OCI-LY7 (cell line): ENCODE measurements around the gene SPO11. TPM values are rescaled to one million over a fixed set of nuclear protein-coding genes. Genes with fewer than 3 reads are reported as not detected.

Experiments
- BruUV-seq: library from RNA; stranded (reverse); fragments of 400-500 nt; replicated peaks from 2 replicates; lab custom pipeline; 2021; lab: Mats Ljungman, UMichigan
- CTCF ChIA-PET: fragments of 300-600 bp; sonication (Branson Sonifier 250); formaldehyde crosslinking; loops from one replicate; lab custom pipeline; 2022; ENCODE audit warnings: antibody characterized with exemption; ENCODE audit not compliant: unreplicated experiment; lab: Charles Lee
- POLR2A ChIA-PET: fragments of 300-600 bp; sonication (Branson Sonifier 250); formaldehyde crosslinking; loops from one replicate; lab custom pipeline; 2022; ENCODE audit warnings: antibody characterized with exemption; lab: Charles Lee
- DNase-seq: peaks from one replicate; pipeline ENCODE4 v3.0.0-alpha.2; 2015; ENCODE audit warnings: low spot score
- H2AFZ ChIP-seq: fragments of 200-600 bp; sonication (generic), shearing (Covaris generic); 2 replicates; pipeline ENCODE4 v1.6.1; 2014; ENCODE audit warnings: mild to moderate bottlenecking, antibody characterized with exemption, low read length, moderate library complexity
- H3K27ac ChIP-seq: fragments of 200-600 bp; sonication (generic); 2 replicates; pipeline ENCODE4 v1.5.1; 2014; ENCODE audit warnings: mixed run types, low read depth, mild to moderate bottlenecking, moderate library complexity, low read length, inconsistent platforms; ENCODE audit not compliant: poor library complexity, severe bottlenecking
- H3K36me3 ChIP-seq: fragments of 200-600 bp; sonication (generic); 2 replicates; pipeline ENCODE4 v1.6.1; 2014; ENCODE audit warnings: mild to moderate bottlenecking, antibody characterized with exemption, low read length, moderate library complexity, mixed read lengths; ENCODE audit not compliant: insufficient read depth
- H3K4me1 ChIP-seq: fragments of 200-600 bp; sonication (generic); 2 replicates; pipeline ENCODE4 v1.5.1; 2014; ENCODE audit warnings: mild to moderate bottlenecking, low read length; ENCODE audit not compliant: insufficient read depth, poor library complexity, severe bottlenecking
- H3K4me2 ChIP-seq: fragments of 200-600 bp; sonication (generic); 2 replicates; pipeline ENCODE4 v1.6.1; 2014; ENCODE audit warnings: mild to moderate bottlenecking, low read length
- H3K4me3 ChIP-seq: fragments of 200-600 bp; sonication (generic); 2 replicates; pipeline ENCODE4 v1.5.1; 2014; ENCODE audit warnings: mild to moderate bottlenecking, low read depth, low read length; ENCODE audit not compliant: poor library complexity, severe bottlenecking
- H3K79me2 ChIP-seq: fragments of 200-600 bp; sonication (generic); 2 replicates; pipeline ENCODE4 v1.6.1; 2016; ENCODE audit warnings: low read depth, mild to moderate bottlenecking, low read length, moderate library complexity, mixed read lengths; ENCODE audit not compliant: insufficient read depth
- H3K9me2 ChIP-seq: fragments of 200-600 bp; sonication (generic); 2 replicates; pipeline ENCODE4 v1.6.1; 2016; ENCODE audit warnings: mild to moderate bottlenecking, low read length, mixed read lengths; ENCODE audit not compliant: insufficient read depth
- H3K9me3 ChIP-seq: fragments of 200-600 bp; sonication (generic); 2 replicates; pipeline ENCODE4 v1.6.1; 2014; ENCODE audit warnings: mild to moderate bottlenecking, mixed run types, low read length, mixed read lengths
- H4K20me1 ChIP-seq: fragments of 200-600 bp; sonication (generic); 2 replicates; pipeline ENCODE4 v1.6.1; 2014; ENCODE audit warnings: mild to moderate bottlenecking, antibody characterized with exemption, low read length, moderate library complexity, mixed read lengths; ENCODE audit not compliant: insufficient read depth
- EZH2phosphoT487 ChIP-seq: fragments of 200-600 bp; sonication (generic); IDR thresholded peaks from 2 replicates; pipeline ENCODE4 v1.6.1; 2018; ENCODE audit warnings: low read depth, borderline replicate concordance, mild to moderate bottlenecking, mixed run types, antibody characterized with exemption, low read length, moderate library complexity, mixed read lengths
- intact Hi-C: fragments of 100-400 bp; cut with micrococcal nuclease; formaldehyde crosslinking; loops from one replicate; pipeline ENCODE4 v1.10.0; 2022; ENCODE audit not compliant: unreplicated experiment
- total RNA-seq, 2 experiments: library from RNA; depleted of rRNA in 1 of 2; stranded (reverse); fragments of >200 nt in 1 of 2; shearing (Covaris generic) in 1 of 2; gene quantifications; 2 replicates each; pipeline ENCODE4 v1.2.3, GENCODE V29; 2014 to 2022
- TF ChIP-seq, protein P1 (sequence below): fragments of 200-600 bp; sonication (generic); conservative IDR thresholded peaks from 2 replicates; pipeline ENCODE4 v1.5.1; 2014; ENCODE audit warnings: mild to moderate bottlenecking, antibody characterized with exemption, low read length, moderate library complexity, mixed read lengths

Gene SPO11
- total RNA-seq, 2 experiments from 2014 or later = not detected

DNA sequence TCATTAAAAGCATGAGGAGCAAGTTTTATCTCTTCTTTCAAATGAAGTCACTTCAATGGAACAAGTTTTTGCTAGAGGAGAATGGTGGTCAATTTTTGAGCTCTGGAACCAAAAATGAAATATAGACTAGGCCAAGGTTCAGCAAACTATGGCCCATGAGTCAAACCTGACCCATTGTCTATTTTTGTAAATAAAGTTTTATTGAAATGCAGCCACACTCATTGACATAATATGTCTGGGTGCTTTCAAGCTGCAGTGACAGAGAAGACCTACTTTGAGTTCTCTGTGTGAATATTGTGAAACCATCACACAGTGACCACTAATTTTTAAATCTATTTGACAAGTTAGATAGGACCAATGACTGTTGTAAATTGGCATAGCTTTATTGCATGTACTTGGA lies 34.8 kb downstream of the SPO11 start:
- no peak overlapping the region for H3K4me3 ChIP-seq
- peaks cover 6% of the 10 kb centered on the region; the same call in 1 of the 2 replicates for H3K79me2 ChIP-seq
- peaks cover 58% of the 10 kb centered on the region for H3K36me3 ChIP-seq
- TF ChIP-seq, protein P1, sequence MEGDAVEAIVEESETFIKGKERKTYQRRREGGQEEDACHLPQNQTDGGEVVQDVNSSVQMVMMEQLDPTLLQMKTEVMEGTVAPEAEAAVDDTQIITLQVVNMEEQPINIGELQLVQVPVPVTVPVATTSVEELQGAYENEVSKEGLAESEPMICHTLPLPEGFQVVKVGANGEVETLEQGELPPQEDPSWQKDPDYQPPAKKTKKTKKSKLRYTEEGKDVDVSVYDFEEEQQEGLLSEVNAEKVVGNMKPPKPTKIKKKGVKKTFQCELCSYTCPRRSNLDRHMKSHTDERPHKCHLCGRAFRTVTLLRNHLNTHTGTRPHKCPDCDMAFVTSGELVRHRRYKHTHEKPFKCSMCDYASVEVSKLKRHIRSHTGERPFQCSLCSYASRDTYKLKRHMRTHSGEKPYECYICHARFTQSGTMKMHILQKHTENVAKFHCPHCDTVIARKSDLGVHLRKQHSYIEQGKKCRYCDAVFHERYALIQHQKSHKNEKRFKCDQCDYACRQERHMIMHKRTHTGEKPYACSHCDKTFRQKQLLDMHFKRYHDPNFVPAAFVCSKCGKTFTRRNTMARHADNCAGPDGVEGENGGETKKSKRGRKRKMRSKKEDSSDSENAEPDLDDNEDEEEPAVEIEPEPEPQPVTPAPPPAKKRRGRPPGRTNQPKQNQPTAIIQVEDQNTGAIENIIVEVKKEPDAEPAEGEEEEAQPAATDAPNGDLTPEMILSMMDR = no peak
- TF ChIP-seq EZH2phosphoT487 = no peak
- H3K27ac ChIP-seq = no peak overlapping the region
- H4K20me1 ChIP-seq = no peaks in the 10 kb centered on the region
- H3K4me2 ChIP-seq = no peak overlapping the region
- H3K9me3 ChIP-seq = no peaks in the 10 kb centered on the region
- BruUV-seq = no TSS peak
- ChIA-PET CTCF (no interaction called here), POLR2A (interaction anchor here (0.5 to 1.7 kb wide), 3 partner anchors 10 to 32 kb away, joined by 3 to 4 read pairs (median 3); no protein-coding TSS in a partner anchor)
- no peak overlapping the region for H2AFZ ChIP-seq
- no peaks in the 10 kb centered on the region for H3K4me1 ChIP-seq
- intact Hi-C loops = no loop called here
- DNase-seq = no peak
- no peaks in the 10 kb centered on the region for H3K9me2 ChIP-seq

DNA sequence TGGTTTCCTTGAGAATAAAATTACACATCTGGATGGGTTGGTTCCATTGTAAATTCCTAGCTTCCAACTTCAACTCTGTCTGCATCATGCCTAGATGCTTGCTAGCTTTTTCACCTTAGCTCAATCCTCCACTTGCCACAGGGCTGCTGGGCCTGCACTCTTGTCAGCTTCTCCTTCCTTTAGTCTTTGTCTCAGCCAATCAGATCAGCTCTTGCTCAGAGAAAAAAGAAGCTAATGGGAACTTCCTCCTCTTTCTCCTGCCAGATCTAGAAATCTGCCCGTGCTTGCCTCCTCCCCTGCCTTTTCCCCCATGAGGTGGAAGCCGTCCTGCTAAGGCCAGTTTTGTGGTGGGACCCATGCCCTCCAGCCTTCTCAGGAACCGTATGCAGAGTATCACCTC lies 40.0 kb downstream of the SPO11 start:
- CTCF ChIA-PET = no interaction called here
- POLR2A ChIA-PET = interaction anchor here (1.1 to 1.6 kb wide), 2 partner anchors 9 to 13 kb away, joined by 3 to 5 read pairs; no protein-coding TSS in a partner anchor
- Histone ChIP-seq H3K9me2 (no peaks in the 10 kb centered on the region), H3K4me2 (no peak overlapping the region), H3K79me2 (no peaks in the 10 kb centered on the region), H4K20me1 (no peaks in the 10 kb centered on the region), H3K4me3 (no peak overlapping the region), H3K4me1 (peaks cover 7% of the 10 kb centered on the region), H2AFZ (no peak overlapping the region), H3K36me3 (peaks cover 99% of the 10 kb centered on the region), H3K27ac (no peak overlapping the region), H3K9me3 (no peaks in the 10 kb centered on the region)
- no TSS peak for BruUV-seq
- intact Hi-C loops = no loop called here
- DNase-seq = no peak
- TF ChIP-seq, protein P1 = no peak
- no peak for TF ChIP-seq EZH2phosphoT487

DNA sequence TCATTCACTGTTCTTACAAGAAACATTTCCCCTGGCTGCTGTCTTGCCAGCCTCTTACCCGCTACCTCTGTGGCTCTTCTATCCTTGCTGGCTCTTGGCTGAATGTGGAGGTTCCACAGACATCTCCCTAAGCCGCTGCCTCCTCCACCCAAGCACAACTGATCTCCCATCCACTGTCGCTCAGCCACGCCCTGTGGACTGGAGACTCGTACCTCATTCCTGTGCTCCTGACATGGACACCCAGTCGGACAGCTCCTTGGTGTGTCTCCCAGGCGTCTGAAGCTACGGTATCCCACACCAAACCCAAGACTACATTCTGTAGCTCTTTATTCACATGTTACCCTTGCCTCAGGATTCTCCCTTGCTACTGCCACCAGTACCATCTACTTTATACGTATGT lies 40.7 kb downstream of the SPO11 start:
- Histone ChIP-seq H3K9me2 (no peaks in the 10 kb centered on the region), H3K4me1 (peaks cover 12% of the 10 kb centered on the region), H4K20me1 (no peaks in the 10 kb centered on the region), H3K4me3 (no peak overlapping the region), H3K36me3 (peaks cover 100% of the 10 kb centered on the region), H3K79me2 (no peaks in the 10 kb centered on the region), H3K9me3 (no peaks in the 10 kb centered on the region), H2AFZ (no peak overlapping the region), H3K4me2 (no peak overlapping the region), H3K27ac (no peak overlapping the region)
- intact Hi-C loops = no loop called here
- TF ChIP-seq EZH2phosphoT487 = no peak
- TF ChIP-seq, protein P1 = no peak
- BruUV-seq = no TSS peak
- ChIA-PET POLR2A (interaction anchor here (1.6 kb wide), 1 partner anchor 10 kb away, joined by 5 read pairs; no protein-coding TSS in a partner anchor), CTCF (no interaction called here)
- DNase-seq = no peak
